Activated T-helper 2 cell treated with anti-CD3 and anti-CD28 coated beads, Interferon-gamma antibody, Interleukin-2, Interleukin-4, amounts not matched to agents 10 μg/mL and 5 μg/mL and 100 μg/mL, durations not matched to agents 14 hours and 24 hours and 36 hours (primary cell): ENCODE measurements around the gene IGSF21. TPM values are rescaled to one million over a fixed set of nuclear protein-coding genes. Genes with fewer than 3 reads are reported as not detected.
"Not testable (repeated sequence)": the region's sequence is repeated elsewhere in the genome, so short reads cannot be mapped to it uniquely, and the experiment has no call there.

ENCODE experiments used
- DNase-seq: peaks from one replicate; pipeline ENCODE4 v3.0.0; 2021; ENCODE audit warnings: low spot score
- H3K27ac Mint-ChIP-seq: one replicate; pipeline ENCODE4 v1.8.0; 2021; ENCODE audit warnings: mixed read lengths
- H3K27me3 Mint-ChIP-seq: one replicate; pipeline ENCODE4 v1.8.0; 2021; ENCODE audit warnings: low read depth, mixed read lengths
- H3K36me3 Mint-ChIP-seq: one replicate; pipeline ENCODE4 v1.8.0; 2021; ENCODE audit warnings: low read depth, mixed read lengths
- H3K4me1 Mint-ChIP-seq: one replicate; pipeline ENCODE4 v1.8.0; 2021; ENCODE audit warnings: low read depth, mixed read lengths
- H3K4me3 Mint-ChIP-seq: one replicate; pipeline ENCODE4 v1.8.0; 2021; ENCODE audit warnings: low read depth, mild to moderate bottlenecking, moderate library complexity, mixed read lengths
- H3K9me3 Mint-ChIP-seq: one replicate; pipeline ENCODE4 v1.8.0; 2021; ENCODE audit warnings: mixed read lengths
- intact Hi-C: fragments of 100-400 bp; cut with micrococcal nuclease; formaldehyde crosslinking; loops from one replicate; pipeline ENCODE4 v1.15.1; 2023
- total RNA-seq: library from RNA; stranded (reverse); gene quantifications from 2 replicates; pipeline ENCODE4 v1.2.3, GENCODE V29; 2022

IGSF21 gene
- total RNA-seq, 1 donor from 2014 or later: not detected

- H3K27me3 Mint-ChIP-seq: no peaks in the 10 kb centered on the region
- H3K36me3 Mint-ChIP-seq: no peaks in the 10 kb centered on the region
- H3K4me3 Mint-ChIP-seq: no peak overlapping the region
- no peaks in the 10 kb centered on the region for H3K4me1 Mint-ChIP-seq
- intact Hi-C loops: no loop called here
- H3K27ac Mint-ChIP-seq: no peak overlapping the region
- H3K9me3 Mint-ChIP-seq: peaks cover 12% of the 10 kb centered on the region
- DNase-seq: no peak
Measured at GRCh38 chr1:18409609-18410237, 302.1 kb downstream of the IGSF21 start.

- no peak for DNase-seq
- H3K36me3 Mint-ChIP-seq: no peaks in the 10 kb centered on the region
- no peaks in the 10 kb centered on the region for H3K4me1 Mint-ChIP-seq
- no peak overlapping the region for H3K27ac Mint-ChIP-seq
- H3K27me3 Mint-ChIP-seq: no peaks in the 10 kb centered on the region
- intact Hi-C loops: no loop called here
- H3K9me3 Mint-ChIP-seq: peaks cover 12% of the 10 kb centered on the region
- H3K4me3 Mint-ChIP-seq: no peak overlapping the region
Measured at GRCh38 chr1:18410407-18410806, 302.8 kb downstream of the IGSF21 start.

GRCh38 chr1:18411321-18411720 lies 303.7 kb downstream of the IGSF21 start:
- no peak overlapping the region for H3K27ac Mint-ChIP-seq
- H3K4me1 Mint-ChIP-seq: no peaks in the 10 kb centered on the region
- no peaks in the 10 kb centered on the region for H3K36me3 Mint-ChIP-seq
- no peaks in the 10 kb centered on the region for H3K27me3 Mint-ChIP-seq
- H3K4me3 Mint-ChIP-seq: no peak overlapping the region
- H3K9me3 Mint-ChIP-seq: peaks cover 12% of the 10 kb centered on the region
- no peak for DNase-seq
- intact Hi-C loops: no loop called here

GRCh38 chr1:18411820-18412641 lies 304.4 kb downstream of the IGSF21 start:
- peaks cover 12% of the 10 kb centered on the region for H3K9me3 Mint-ChIP-seq
- H3K4me3 Mint-ChIP-seq: no peak overlapping the region
- DNase-seq: no peak
- intact Hi-C loops: no loop called here
- H3K36me3 Mint-ChIP-seq: no peaks in the 10 kb centered on the region
- H3K27me3 Mint-ChIP-seq: no peaks in the 10 kb centered on the region
- no peak overlapping the region for H3K27ac Mint-ChIP-seq
- no peaks in the 10 kb centered on the region for H3K4me1 Mint-ChIP-seq

- no peaks in the 10 kb centered on the region for H3K36me3 Mint-ChIP-seq
- no peak overlapping the region for H3K4me3 Mint-ChIP-seq
- intact Hi-C loops: no loop called here
Measured at GRCh38 chr1:18412882-18413353, 305.3 kb downstream of the IGSF21 start.

GRCh38 chr1:18413541-18414305 lies 306.1 kb downstream of the IGSF21 start:
- no peaks in the 10 kb centered on the region for H3K27me3 Mint-ChIP-seq
- no peaks in the 10 kb centered on the region for H3K4me1 Mint-ChIP-seq
- H3K4me3 Mint-ChIP-seq: no peak overlapping the region
- peaks cover 12% of the 10 kb centered on the region for H3K9me3 Mint-ChIP-seq
- no peak for DNase-seq
- no peak overlapping the region for H3K27ac Mint-ChIP-seq
- intact Hi-C loops: no loop called here
- no peaks in the 10 kb centered on the region for H3K36me3 Mint-ChIP-seq

More at GRCh38 chr1:18412882-18413353, 305.3 kb downstream of the IGSF21 start:
- no peaks in the 10 kb centered on the region for H3K4me1 Mint-ChIP-seq
- DNase-seq: no peak
- no peaks in the 10 kb centered on the region for H3K27me3 Mint-ChIP-seq
- peaks cover 12% of the 10 kb centered on the region for H3K9me3 Mint-ChIP-seq
- H3K27ac Mint-ChIP-seq: no peak overlapping the region

GRCh38 chr1:18414321-18414720 lies 306.7 kb downstream of the IGSF21 start:
- no peaks in the 10 kb centered on the region for H3K36me3 Mint-ChIP-seq
- H3K27ac Mint-ChIP-seq: no peak overlapping the region
- peaks cover 12% of the 10 kb centered on the region for H3K9me3 Mint-ChIP-seq
- intact Hi-C loops: no loop called here
- H3K4me1 Mint-ChIP-seq: no peaks in the 10 kb centered on the region
- no peak overlapping the region for H3K4me3 Mint-ChIP-seq
- no peak for DNase-seq
- H3K27me3 Mint-ChIP-seq: no peaks in the 10 kb centered on the region

- no peaks in the 10 kb centered on the region for H3K27me3 Mint-ChIP-seq
- intact Hi-C loops: no loop called here
- peaks cover 12% of the 10 kb centered on the region for H3K9me3 Mint-ChIP-seq
- no peaks in the 10 kb centered on the region for H3K4me1 Mint-ChIP-seq
- H3K36me3 Mint-ChIP-seq: no peaks in the 10 kb centered on the region
- H3K27ac Mint-ChIP-seq: no peak overlapping the region
- DNase-seq: no peak
- H3K4me3 Mint-ChIP-seq: no peak overlapping the region
Measured at GRCh38 chr1:18414872-18415447, 307.4 kb downstream of the IGSF21 start.

GRCh38 chr1:18415448-18416027 lies 307.9 kb downstream of the IGSF21 start:
- no peak for DNase-seq
- intact Hi-C loops: no loop called here
- no peaks in the 10 kb centered on the region for H3K27me3 Mint-ChIP-seq
- no peaks in the 10 kb centered on the region for H3K4me1 Mint-ChIP-seq
- H3K9me3 Mint-ChIP-seq: peaks cover 12% of the 10 kb centered on the region
- no peak overlapping the region for H3K4me3 Mint-ChIP-seq
- H3K36me3 Mint-ChIP-seq: no peaks in the 10 kb centered on the region
- no peak overlapping the region for H3K27ac Mint-ChIP-seq

- H3K27me3 Mint-ChIP-seq, H3K4me3 Mint-ChIP-seq, intact Hi-C loops, H3K36me3 Mint-ChIP-seq, H3K27ac Mint-ChIP-seq, DNase-seq, H3K4me1 Mint-ChIP-seq: not testable (repeated sequence)
- H3K9me3 Mint-ChIP-seq: peaks cover 10% of the 10 kb centered on the region
Measured at GRCh38 chr1:18416126-18416525, 308.5 kb downstream of the IGSF21 start.

- H3K27ac Mint-ChIP-seq: no peak overlapping the region
- H3K36me3 Mint-ChIP-seq: no peaks in the 10 kb centered on the region
- H3K9me3 Mint-ChIP-seq: no peaks in the 10 kb centered on the region
- no peak for DNase-seq
- H3K4me3 Mint-ChIP-seq: no peak overlapping the region
- intact Hi-C loops: no loop called here
- no peaks in the 10 kb centered on the region for H3K27me3 Mint-ChIP-seq
- no peaks in the 10 kb centered on the region for H3K4me1 Mint-ChIP-seq
Measured at GRCh38 chr1:18417316-18418269, 310.0 kb downstream of the IGSF21 start.
